ENCODE measurements around the gene ABCC4.
"Not testable (repeated sequence)": the region's sequence is repeated elsewhere in the genome, so short reads cannot be mapped to it uniquely, and the experiment has no call there.

ABCC4 gene

GRCh38 chr13:95191821-95192563 lies 109.3 kb downstream of the ABCC4 start:
- peak; percentile 64 for DNase-seq

- DNase-seq = no peak
Observed at GRCh38 chr13:95188128-95188527, 113.1 kb downstream of the ABCC4 start.

- peak; percentile 29 for DNase-seq
Observed at GRCh38 chr13:95185851-95186250, 115.4 kb downstream of the ABCC4 start.

GRCh38 chr13:95185311-95185710 lies 115.9 kb downstream of the ABCC4 start:
- no peak for DNase-seq

- DNase-seq = no peak
Observed at GRCh38 chr13:95184317-95184716, 116.9 kb downstream of the ABCC4 start.

GRCh38 chr13:95182570-95183265 lies 118.5 kb downstream of the ABCC4 start:
- DNase-seq = no peak

GRCh38 chr13:95181586-95181985 lies 119.7 kb downstream of the ABCC4 start:
- no peak for DNase-seq

- DNase-seq = no peak
Observed at GRCh38 chr13:95180513-95181245, 120.6 kb downstream of the ABCC4 start.

GRCh38 chr13:95176611-95177259 lies 124.5 kb downstream of the ABCC4 start:
- DNase-seq = no peak

- no peak for DNase-seq
Observed at GRCh38 chr13:95174517-95174916, 126.7 kb downstream of the ABCC4 start.

- DNase-seq = no peak
Observed at GRCh38 chr13:95168191-95168590, 133.1 kb downstream of the ABCC4 start.

- DNase-seq = not testable (repeated sequence)
Observed at GRCh38 chr13:95167003-95167402, 134.2 kb downstream of the ABCC4 start.

- no peak for DNase-seq
Observed at GRCh38 chr13:95164830-95165229, 136.4 kb downstream of the ABCC4 start.

GRCh38 chr13:95160112-95160906 lies 140.9 kb downstream of the ABCC4 start:
- DNase-seq = no peak

GRCh38 chr13:95159458-95159857 lies 141.8 kb downstream of the ABCC4 start:
- DNase-seq = no peak

GRCh38 chr13:95156208-95156607 lies 145.0 kb downstream of the ABCC4 start:
- no peak for DNase-seq

- DNase-seq = no peak
Observed at GRCh38 chr13:95155504-95155903, 145.7 kb downstream of the ABCC4 start.

- DNase-seq = no peak
Observed at GRCh38 chr13:95155093-95155492, 146.2 kb downstream of the ABCC4 start.

GRCh38 chr13:95154413-95154886 lies 146.8 kb downstream of the ABCC4 start:
- no peak for DNase-seq

- no peak for DNase-seq
Observed at GRCh38 chr13:95153647-95154412, 147.4 kb downstream of the ABCC4 start.

- no peak for DNase-seq
Observed at GRCh38 chr13:95151942-95152587, 149.2 kb downstream of the ABCC4 start.

Measured in activated CD8-positive, alpha-beta memory T cell treated with anti-CD3 and anti-CD28 coated beads, Interleukin-2, amount 50 U/mL, for 4 hours (primary cell).